ENCODE measurements around the gene METTL2B. TPM values are rescaled to one million over a fixed set of nuclear protein-coding genes. Genes with fewer than 3 reads are reported as not detected.

The METTL2B gene, protein sequence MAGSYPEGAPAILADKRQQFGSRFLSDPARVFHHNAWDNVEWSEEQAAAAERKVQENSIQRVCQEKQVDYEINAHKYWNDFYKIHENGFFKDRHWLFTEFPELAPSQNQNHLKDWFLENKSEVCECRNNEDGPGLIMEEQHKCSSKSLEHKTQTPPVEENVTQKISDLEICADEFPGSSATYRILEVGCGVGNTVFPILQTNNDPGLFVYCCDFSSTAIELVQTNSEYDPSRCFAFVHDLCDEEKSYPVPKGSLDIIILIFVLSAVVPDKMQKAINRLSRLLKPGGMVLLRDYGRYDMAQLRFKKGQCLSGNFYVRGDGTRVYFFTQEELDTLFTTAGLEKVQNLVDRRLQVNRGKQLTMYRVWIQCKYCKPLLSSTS
- total RNA-seq = 30.2 and 30.9 TPM in 2 replicates

GRCh38 chr7:128476402-128477335, at the start of gene METTL2B:
METTL2B (plus strand) TSS chr7:128476748; CDS start chr7:128476766, 18 bp downstream.

GRCh38 chr7:128455543-128456254, 20.8 kb upstream of the METTL2B start, which contains the start of gene HILPDA:
HILPDA (plus strand) TSS chr7:128455878; CDS start chr7:128457269, 1,391 bp downstream.

Other genes starting within 250 kb of the METTL2B start
- not detected in 2 replicates for gene LEP, start 235.5 kb upstream of the METTL2B start, total RNA-seq
- 14.5 and 23.8 TPM in 2 replicates for gene RBM28, start 132.8 kb upstream of the METTL2B start, total RNA-seq
- gene PRRT4, start 115.1 kb upstream of the METTL2B start, total RNA-seq = 0.17 TPM in 1 of 2 replicates, not detected in the other
- 85.6 and 91.0 TPM in 2 replicates for gene IMPDH1, start 66.8 kb upstream of the METTL2B start, total RNA-seq
- gene HILPDA, start 20.9 kb upstream of the METTL2B start, total RNA-seq = 18.5 and 24.1 TPM in 2 replicates
- gene GARIN1A, start 195.5 kb downstream of the METTL2B start, total RNA-seq = 0.34 and 0.45 TPM in 2 replicates